HG02852 (cell line): ENCODE measurements around the gene MAPK8IP3.
A peak's percentile ranks its signal among the peaks of the same experiment; 100 is the strongest.

ENCODE experiments used
- ATAC-seq: cut with Tn5 transposase; IDR thresholded peaks from one replicate; pipeline ENCODE4 v1.9.1; 2021; ENCODE audit warnings: mild to moderate bottlenecking, moderate library complexity; ENCODE audit not compliant: unreplicated experiment

Gene MAPK8IP3

GRCh38 chr16:1762196-1762878, 56.3 kb downstream of the MAPK8IP3 start:
- ATAC-seq, result no peak

- no peak for ATAC-seq
Observed at GRCh38 chr16:1762879-1763520, 57.0 kb downstream of the MAPK8IP3 start.

- ATAC-seq, result no peak
Observed at GRCh38 chr16:1763521-1764511, 57.8 kb downstream of the MAPK8IP3 start.

GRCh38 chr16:1764971-1765370, 59.0 kb downstream of the MAPK8IP3 start:
- ATAC-seq, result no peak

GRCh38 chr16:1765826-1766225, 59.8 kb downstream of the MAPK8IP3 start:
- ATAC-seq, result no peak

- ATAC-seq, result no peak
Observed at GRCh38 chr16:1766231-1766630, 60.2 kb downstream of the MAPK8IP3 start.

- no peak for ATAC-seq
Observed at GRCh38 chr16:1766701-1767100, 60.7 kb downstream of the MAPK8IP3 start.

GRCh38 chr16:1767116-1767994, 61.4 kb downstream of the MAPK8IP3 start:
- no peak for ATAC-seq

- no peak for ATAC-seq
Observed at GRCh38 chr16:1768061-1768766, 62.2 kb downstream of the MAPK8IP3 start.

GRCh38 chr16:1768767-1769401, 62.9 kb downstream of the MAPK8IP3 start:
- ATAC-seq, result no peak

GRCh38 chr16:1769402-1770300, 63.7 kb downstream of the MAPK8IP3 start:
- ATAC-seq, result no peak

- ATAC-seq, result no peak
Observed at GRCh38 chr16:1770328-1771187, 64.6 kb downstream of the MAPK8IP3 start.

GRCh38 chr16:1771188-1771863, 65.3 kb downstream of the MAPK8IP3 start, which contains the start of gene NME3:
TSS of gene NME3 (minus strand) at chr16:1771543. CDS start at chr16:1771534, 9 bp downstream.
- ATAC-seq, result no peak

GRCh38 chr16:1771864-1772361, 65.9 kb downstream of the MAPK8IP3 start:
- no peak for ATAC-seq

GRCh38 chr16:1772362-1772907, 66.4 kb downstream of the MAPK8IP3 start, which contains the start of gene EME2:
TSS of gene EME2 (plus strand) at chr16:1772810. CDS start at chr16:1773228, 418 bp downstream.
- peak; percentile 6 for ATAC-seq
